PC-9 (cell line): ENCODE data around the gene SGPP1.

Experiments
- CTCF ChIP-seq: fragments of 200-600 bp; sonication (generic); conservative IDR thresholded peaks from 2 replicates; pipeline ENCODE4 v1.6.1; 2017; ENCODE audit warnings: mixed run types, antibody characterized with exemption, mild to moderate bottlenecking, moderate library complexity
- EZH2 ChIP-seq: fragments of 200-600 bp; sonication (generic); IDR thresholded peaks from 2 replicates; pipeline ENCODE4 v1.8.0; 2017; ENCODE audit warnings: antibody characterized with exemption, low read depth

- TF ChIP-seq CTCF (no peak), EZH2 (no peak)
These were observed 2.8 kb upstream of the SGPP1 start for GRCh38 chr14:63730659-63731058.
